GM18867 (cell line): ENCODE data around the gene DCDC1.
"Not testable (repeated sequence)": the region's sequence is repeated elsewhere in the genome, so short reads cannot be mapped to it uniquely, and the experiment has no call there.

ENCODE experiments used
- ATAC-seq: cut with Tn5 transposase; IDR thresholded peaks from one replicate; pipeline ENCODE4 v1.9.1; 2021; ENCODE audit warnings: mild to moderate bottlenecking, moderate library complexity; ENCODE audit not compliant: unreplicated experiment

DCDC1 gene

DNA sequence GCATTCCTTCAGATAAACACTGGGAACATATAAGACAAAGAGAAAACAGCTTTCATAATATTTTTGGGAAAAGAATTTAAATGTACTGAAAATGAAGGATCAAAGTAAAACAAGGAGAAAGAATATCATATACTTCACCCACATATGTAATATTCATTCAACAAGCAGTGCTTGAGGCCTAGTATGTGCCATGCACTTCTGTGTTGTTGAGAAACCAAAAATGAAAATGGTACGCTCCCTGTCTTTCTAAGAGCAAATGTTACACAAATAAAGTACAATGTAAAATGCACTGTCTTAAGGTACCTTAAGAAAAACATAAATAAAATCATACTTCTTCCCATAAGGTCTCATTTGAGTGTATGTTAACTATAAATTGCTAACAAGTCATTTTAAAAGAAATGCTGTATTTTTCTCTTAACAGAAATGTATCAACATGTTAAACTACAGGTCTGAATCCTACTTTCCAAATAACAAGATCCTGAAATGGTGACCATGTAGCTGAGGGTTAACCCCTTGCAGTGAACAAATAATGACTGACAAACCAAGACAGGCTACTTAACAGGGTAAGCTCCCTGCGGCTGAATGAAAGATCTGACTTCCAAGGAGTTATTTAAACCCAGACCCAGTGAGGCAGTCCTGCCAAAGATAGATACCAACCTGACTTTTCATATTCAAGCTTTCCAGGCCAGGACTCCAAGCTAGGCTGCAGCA, 377.6 kb downstream of the DCDC1 start:
- ATAC-seq = no peak

GRCh38 chr11:30991376-30991775, 378.2 kb downstream of the DCDC1 start:
- no peak for ATAC-seq

DNA sequence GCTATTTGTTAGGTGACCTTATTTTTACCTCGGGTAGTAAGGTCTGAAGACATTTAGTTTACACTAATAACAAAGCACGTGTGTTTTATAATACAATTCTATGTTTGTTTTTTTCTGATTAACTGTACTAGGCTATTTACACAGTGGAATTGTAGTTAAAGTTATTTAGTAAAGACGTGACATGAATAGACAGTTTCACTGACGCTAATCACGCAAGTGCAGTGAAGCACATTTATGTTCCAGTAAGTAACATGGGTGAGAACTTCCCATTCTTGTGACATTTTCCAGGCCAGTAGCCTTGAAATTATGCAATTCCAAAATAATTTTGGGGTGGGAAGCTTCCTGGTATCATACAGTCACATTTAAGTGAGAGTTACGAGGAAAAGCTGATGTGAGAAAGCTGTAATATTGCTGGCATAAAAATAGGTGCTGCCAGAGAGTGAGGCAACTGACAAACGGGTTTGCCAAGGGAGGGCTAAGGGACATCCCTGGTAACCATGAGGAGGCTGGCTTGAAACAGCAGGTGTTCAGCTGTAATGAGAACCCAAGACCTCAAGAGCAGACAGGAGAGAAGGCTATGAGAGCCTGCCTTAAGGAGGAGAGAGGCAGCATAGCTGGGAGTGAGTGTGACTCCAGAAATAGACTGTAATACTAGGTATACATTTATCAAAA, 378.8 kb downstream of the DCDC1 start:
- ATAC-seq = no peak

GRCh38 chr11:30987819-30988218, 381.7 kb downstream of the DCDC1 start:
- no peak for ATAC-seq

DNA sequence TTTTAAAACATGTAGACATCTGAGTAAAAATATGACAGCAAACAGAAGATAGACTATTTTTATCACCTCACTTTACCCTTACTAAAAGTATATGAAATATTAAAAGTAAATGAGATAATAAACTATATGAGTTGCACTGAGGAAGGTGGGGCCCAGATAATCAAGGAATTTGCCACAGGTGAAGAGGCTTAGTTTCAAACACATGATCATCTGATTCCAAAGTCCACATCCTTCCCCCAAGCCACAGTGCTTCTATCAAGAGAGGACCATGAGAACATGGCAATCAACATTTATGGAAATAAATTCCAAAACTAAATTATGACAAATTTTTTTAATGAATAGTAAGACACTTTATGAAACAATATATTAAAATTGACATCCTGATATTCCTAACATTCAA, 384.0 kb downstream of the DCDC1 start:
- no peak for ATAC-seq

- no peak for ATAC-seq
Observed at GRCh38 chr11:30984827-30985226, 384.7 kb downstream of the DCDC1 start.

DNA sequence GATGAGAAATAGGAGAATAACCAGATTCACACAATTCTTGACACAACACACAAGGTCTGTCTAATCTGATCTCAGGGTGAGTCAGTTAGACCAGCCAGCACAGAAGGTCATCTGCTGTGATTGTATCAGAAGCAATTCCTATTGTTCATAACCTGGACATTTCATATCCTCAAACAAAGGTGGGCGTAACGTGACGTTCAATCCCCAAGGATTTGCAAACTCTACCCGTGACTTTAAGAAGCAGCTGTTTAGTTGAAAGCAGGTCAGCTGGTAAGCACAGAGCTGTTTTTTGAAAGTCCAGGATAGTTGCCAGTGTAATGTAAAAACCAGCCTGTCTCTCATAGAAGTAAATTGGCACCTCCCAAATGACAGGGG, 385.1 kb downstream of the DCDC1 start:
- ATAC-seq = no peak

GRCh38 chr11:30983776-30984441, 385.6 kb downstream of the DCDC1 start:
- ATAC-seq = no peak

- no peak for ATAC-seq
Observed at GRCh38 chr11:30983143-30983542, 386.4 kb downstream of the DCDC1 start.

DNA sequence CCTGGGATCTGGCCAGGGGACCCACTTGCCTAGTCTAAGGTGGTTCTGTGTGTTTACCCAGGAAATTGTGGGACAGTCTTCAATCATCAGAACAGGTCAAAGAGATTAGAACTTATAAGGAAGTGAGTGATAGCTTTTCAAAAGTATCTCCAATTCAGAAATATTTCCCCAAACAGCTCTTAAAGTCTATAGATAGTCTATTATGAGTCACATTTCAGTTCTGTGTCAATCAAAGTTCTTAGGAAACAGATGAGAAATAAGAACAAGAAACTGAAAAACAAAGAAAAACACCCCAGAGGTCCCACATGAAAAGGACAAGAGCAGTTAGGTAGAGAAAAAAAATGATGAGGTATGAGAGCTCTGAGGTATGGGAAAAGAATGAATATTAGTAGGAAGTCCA, 402.0 kb downstream of the DCDC1 start:
- no peak for ATAC-seq

DNA sequence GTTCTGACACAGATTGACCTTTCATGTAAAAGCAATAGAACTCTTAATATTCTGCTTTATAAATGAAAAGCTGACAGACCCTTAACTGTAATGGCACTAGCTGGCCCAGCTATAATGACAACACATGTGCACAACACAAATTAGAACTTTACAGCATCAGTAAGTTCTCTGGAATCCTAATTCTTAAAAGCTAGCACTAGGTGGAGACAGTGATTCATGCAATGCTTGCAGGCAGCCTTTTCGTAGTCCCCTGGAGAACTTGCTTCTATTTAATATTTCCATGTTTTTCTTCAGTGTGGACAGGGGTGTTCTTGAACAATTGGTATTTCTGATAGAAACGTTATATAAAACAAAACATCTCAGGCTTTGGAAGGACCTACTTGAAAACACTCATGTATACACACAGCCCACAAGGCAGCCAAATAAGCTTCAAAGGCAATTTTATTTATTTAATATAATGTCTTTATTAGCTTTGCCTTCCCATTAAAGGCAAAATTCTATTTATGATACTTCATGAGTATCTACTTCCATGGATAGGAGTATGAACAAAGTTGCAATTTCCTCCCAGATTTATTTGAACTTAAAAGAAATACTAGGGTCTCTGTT, 409.0 kb downstream of the DCDC1 start:
- ATAC-seq = no peak

DNA sequence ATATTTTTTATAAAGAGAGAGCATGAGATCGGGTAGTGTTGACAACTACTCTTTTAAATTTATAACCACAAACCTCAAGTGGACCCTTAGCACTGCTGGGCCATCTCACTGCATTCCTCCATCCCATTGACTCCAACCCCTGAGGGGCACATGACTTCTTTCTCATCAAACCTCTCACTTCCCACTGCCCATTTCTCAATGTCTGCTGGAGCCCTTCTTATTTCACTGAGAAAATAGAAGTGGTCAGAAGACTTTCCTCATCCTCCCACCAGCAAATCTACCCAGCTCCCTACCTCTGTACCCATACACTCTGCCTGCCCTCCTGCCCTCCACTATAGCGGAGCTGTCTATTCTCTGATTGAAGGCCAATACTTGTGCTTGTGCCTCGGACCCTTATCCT, 412.8 kb downstream of the DCDC1 start:
- no peak for ATAC-seq

GRCh38 chr11:30949838-30950237, 419.7 kb downstream of the DCDC1 start:
- no peak for ATAC-seq

- ATAC-seq = not testable (repeated sequence)
Observed at GRCh38 chr11:30947715-30948114, 421.8 kb downstream of the DCDC1 start.

- ATAC-seq = no peak
Observed at GRCh38 chr11:30938810-30939209, 430.7 kb downstream of the DCDC1 start.

DNA sequence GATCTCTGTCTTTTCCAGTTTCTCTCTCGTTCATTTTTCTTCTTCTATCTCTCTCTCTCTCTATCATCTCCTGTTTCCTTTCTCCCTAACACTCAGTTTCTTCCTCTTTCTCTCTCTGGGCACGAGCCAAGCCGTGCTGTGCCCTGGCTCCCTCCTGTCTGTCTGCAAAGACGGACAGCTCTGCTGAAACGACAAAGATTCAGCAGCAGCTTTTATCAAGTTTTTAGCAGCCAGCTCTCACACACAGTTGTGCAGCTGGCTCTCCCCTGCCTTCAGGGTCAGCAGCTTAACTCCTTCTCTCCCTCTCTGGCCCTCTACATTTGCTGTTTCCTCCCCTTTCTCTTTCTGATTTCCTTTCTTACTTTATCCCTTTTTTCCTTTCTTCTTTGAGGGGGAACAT, 431.4 kb downstream of the DCDC1 start:
- no peak for ATAC-seq

- no peak for ATAC-seq
Observed at GRCh38 chr11:30936491-30936890, 433.0 kb downstream of the DCDC1 start.

GRCh38 chr11:30935861-30936260, 433.7 kb downstream of the DCDC1 start:
- ATAC-seq = no peak

- ATAC-seq = no peak
Observed at GRCh38 chr11:30926130-30926529, 443.4 kb downstream of the DCDC1 start.

DNA sequence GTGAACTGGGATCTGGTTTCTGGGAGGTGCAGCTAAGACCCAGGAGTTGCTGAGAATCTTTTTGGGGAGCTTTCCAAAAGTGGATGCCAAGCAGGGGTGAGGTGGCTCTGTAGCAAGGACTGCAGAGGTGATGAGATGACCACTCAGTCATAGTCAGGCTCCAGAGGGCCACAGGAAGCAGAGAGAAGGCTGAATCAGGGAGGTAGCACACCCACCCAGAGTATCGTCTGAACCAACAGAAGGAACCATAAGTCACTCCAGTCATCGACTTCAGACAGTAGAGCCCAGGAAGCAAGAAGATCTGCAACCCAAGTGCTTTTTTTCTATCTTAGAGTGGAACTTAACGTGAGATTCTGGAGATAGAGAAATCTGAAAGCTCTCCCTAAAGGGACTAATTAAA, 447.7 kb downstream of the DCDC1 start:
- no peak for ATAC-seq

DNA sequence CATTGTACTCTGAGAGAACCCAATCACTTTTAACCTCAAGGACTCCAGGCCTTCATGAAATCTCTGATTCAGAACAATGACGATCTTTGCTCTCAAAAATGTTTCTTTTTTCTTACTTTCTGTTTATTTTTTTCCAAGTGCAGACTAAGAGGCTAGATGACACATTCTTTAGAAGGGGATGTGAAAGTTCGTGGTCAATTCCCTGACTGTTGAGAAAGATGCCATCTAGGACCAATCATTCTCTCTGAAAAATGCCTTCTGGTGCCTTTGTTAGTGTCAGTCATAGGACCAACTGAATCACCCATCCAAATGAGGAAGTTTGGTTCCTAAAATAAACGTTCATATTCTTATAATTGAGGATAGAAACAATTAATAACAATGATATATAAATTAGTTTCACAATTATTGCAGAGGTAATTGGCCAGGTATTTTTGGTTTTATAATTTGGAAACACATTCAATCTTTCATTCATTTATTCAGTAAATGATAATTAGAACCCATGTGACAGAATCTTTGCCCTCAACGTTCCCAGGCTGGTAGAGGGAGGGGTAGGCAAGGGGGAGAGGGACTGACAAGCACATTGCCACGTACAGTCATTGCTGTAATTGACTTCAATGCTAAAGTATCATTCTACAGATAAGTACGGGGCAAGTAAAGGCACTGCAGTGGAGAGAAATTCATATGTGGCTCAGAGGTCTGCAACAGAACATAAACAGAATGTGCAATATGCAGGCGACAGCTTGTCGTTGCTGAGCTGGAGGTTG, 450.0 kb downstream of the DCDC1 start:
- peak; percentile 59 for ATAC-seq
